Epithelial cell of esophagus (primary cell): Measurements from ENCODE around the gene MAN1B1.

ENCODE experiments used
- DNase-seq: peaks from one replicate; pipeline ENCODE4 v3.0.0; 2010; ENCODE audit warnings: low read depth
- H3K4me3 ChIP-seq: 2 replicates; pipeline ENCODE4 v1.5.1; 2011; ENCODE audit warnings: mild to moderate bottlenecking, low read length, control low read depth
- CTCF ChIP-seq: IDR thresholded peaks from 2 replicates; pipeline ENCODE4 v1.5.1; 2011; ENCODE audit warnings: low read depth, mild to moderate bottlenecking, low read length, control low read depth, inconsistent platforms; ENCODE audit not compliant: insufficient read depth; ENCODE audit errors: missing control alignments

Gene MAN1B1

GRCh38 chr9:137111788-137112563 lies 25.2 kb downstream of the MAN1B1 start:
- no peak for DNase-seq
- H3K4me3 ChIP-seq = no peak overlapping the region
- TF ChIP-seq CTCF = no peak

GRCh38 chr9:137112564-137113384 lies 26.0 kb downstream of the MAN1B1 start:
- no peak for DNase-seq

GRCh38 chr9:137113385-137114159 lies 26.8 kb downstream of the MAN1B1 start:
- DNase-seq = no peak
- peak overlapping the region; percentile 27 for H3K4me3 ChIP-seq
- no peak for TF ChIP-seq CTCF

More at GRCh38 chr9:137112564-137113384, 26.0 kb downstream of the MAN1B1 start:
- no peak for TF ChIP-seq CTCF
- no peak overlapping the region for H3K4me3 ChIP-seq

GRCh38 chr9:137114220-137114612 lies 27.4 kb downstream of the MAN1B1 start:
- no peak for DNase-seq
- peak overlapping the region; percentile 48 for H3K4me3 ChIP-seq
- TF ChIP-seq CTCF = no peak

GRCh38 chr9:137114613-137115393 lies 28.0 kb downstream of the MAN1B1 start, which contains the start of gene DPP7:
Gene DPP7 (minus strand): TSS chr9:137114733. CDS start chr9:137114713, 20 bp downstream.
- peak within 1 kb of the TSS; percentile 48 for H3K4me3 ChIP-seq
- no peak for TF ChIP-seq CTCF
- DNase-seq = peak; percentile 48
